Measurements from ENCODE around the gene GYG1. TPM values are rescaled to one million over a fixed set of nuclear protein-coding genes. Genes with fewer than 3 reads are reported as not detected.

The GYG1 gene
- polyA plus RNA-seq, 4 donors = 11.9 to 30.4 (median 25.8) TPM

- Histone ChIP-seq H3K4me3 (ENCODE audit: low read depth in 1 of 3, low read length in 3 of 3) (no peak overlapping the region), H3K9me3 (ENCODE audit: control insufficient read depth in 2 of 2, insufficient read depth in 1 of 2, low read depth in 1 of 2, low read length in 1 of 2) (no peaks in the 10 kb centered on the region), H3K27me3 (ENCODE audit: control insufficient read depth in 3 of 3, insufficient read depth in 3 of 3, low read length in 3 of 3) (no peaks in the 10 kb centered on the region), H3K27ac (ENCODE audit: low read depth in 1 of 3, low read length in 2 of 3) (no peak overlapping the region), H3K36me3 (ENCODE audit: control insufficient read depth in 3 of 3, insufficient read depth in 2 of 3, low read depth in 1 of 3, low read length in 3 of 3) (peaks cover 0 to 16% (median 2%) of the 10 kb centered on the region in 3 donors), H3K4me1 (ENCODE audit: control insufficient read depth in 3 of 3, insufficient read depth in 2 of 3, low read depth in 1 of 3, low read length in 2 of 3) (no peaks in the 10 kb centered on the region)
- no peak for DNase-seq
- 95 to 98% (median 95%) methylated on average over 1 of the region's 1 CpG for WGBS, 3 donors
- FAIRE-seq = no peak
These were observed 66.9 kb downstream of the GYG1 start for GRCh38 chr3:149058198-149058597.

DNA sequence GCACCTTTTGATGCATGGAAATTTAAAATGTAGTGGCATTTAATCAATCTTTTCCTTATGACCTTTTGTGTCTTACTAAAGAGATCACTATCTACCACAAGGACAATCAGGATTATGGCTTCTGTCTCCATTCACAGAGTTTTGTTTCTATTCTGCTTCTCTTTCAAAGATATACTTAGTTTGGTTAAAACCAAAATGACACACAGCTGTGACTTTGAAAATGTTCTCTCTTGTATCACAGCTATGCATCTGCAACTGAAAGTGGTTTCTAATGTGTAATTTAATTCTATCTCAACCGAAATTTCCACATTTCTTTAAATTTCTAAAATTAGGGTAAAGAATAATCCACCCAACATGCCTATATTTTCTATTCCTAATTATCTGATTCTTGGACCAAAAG is 67.3 kb downstream of the GYG1 start:
- H3K27ac ChIP-seq (ENCODE audit: low read depth in 1 of 3, low read length in 2 of 3) = no peak overlapping the region
- no peaks in the 10 kb centered on the region for H3K4me1 ChIP-seq (ENCODE audit: control insufficient read depth in 3 of 3, insufficient read depth in 2 of 3, low read depth in 1 of 3, low read length in 2 of 3)
- H3K9me3 ChIP-seq (ENCODE audit: control insufficient read depth in 2 of 2, insufficient read depth in 1 of 2, low read depth in 1 of 2, low read length in 1 of 2) = no peaks in the 10 kb centered on the region
- DNase-seq (no peak), FAIRE-seq (no peak)
- peaks cover 0 to 14% (median 2%) of the 10 kb centered on the region in 3 donors for H3K36me3 ChIP-seq (ENCODE audit: control insufficient read depth in 3 of 3, insufficient read depth in 2 of 3, low read depth in 1 of 3, low read length in 3 of 3)
- H3K4me3 ChIP-seq (ENCODE audit: low read depth in 1 of 3, low read length in 3 of 3) = no peak overlapping the region
- no peaks in the 10 kb centered on the region for H3K27me3 ChIP-seq (ENCODE audit: control insufficient read depth in 3 of 3, insufficient read depth in 3 of 3, low read length in 3 of 3)
- WGBS, 3 donors = 86 to 90% (median 90%) methylated on average over 1 of the region's 1 CpG

DNA sequence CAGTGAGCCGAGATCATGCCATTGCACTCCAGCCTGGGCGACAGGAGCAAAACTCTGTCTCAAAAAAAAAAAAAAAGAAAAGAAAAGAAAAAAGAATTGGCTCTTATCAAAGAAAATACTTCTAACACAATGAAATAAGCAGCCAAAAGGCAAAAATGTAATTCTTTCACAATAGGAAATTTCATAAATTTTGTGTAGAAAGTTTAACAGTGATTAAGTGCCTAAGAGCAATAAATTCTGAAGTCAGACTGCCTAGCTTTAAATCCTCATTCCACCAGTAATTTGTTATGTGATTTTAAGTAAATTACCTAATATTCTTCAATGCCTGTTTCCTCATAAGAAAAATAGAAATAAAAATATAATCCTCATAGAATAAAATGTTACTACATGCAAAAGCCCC is 70.4 kb downstream of the GYG1 start:
- DNase-seq = no peak
- no peak for FAIRE-seq
- Histone ChIP-seq H3K36me3 (ENCODE audit: control insufficient read depth in 3 of 3, insufficient read depth in 2 of 3, low read depth in 1 of 3, low read length in 3 of 3) (peaks cover 0 to 17% (median 2%) of the 10 kb centered on the region in 3 donors), H3K27ac (ENCODE audit: low read depth in 1 of 3, low read length in 2 of 3) (no peak overlapping the region), H3K27me3 (ENCODE audit: control insufficient read depth in 3 of 3, insufficient read depth in 3 of 3, low read length in 3 of 3) (no peaks in the 10 kb centered on the region), H3K4me1 (ENCODE audit: control insufficient read depth in 3 of 3, insufficient read depth in 2 of 3, low read depth in 1 of 3, low read length in 2 of 3) (no peaks in the 10 kb centered on the region), H3K9me3 (ENCODE audit: control insufficient read depth in 2 of 2, insufficient read depth in 1 of 2, low read depth in 1 of 2, low read length in 1 of 2) (no peaks in the 10 kb centered on the region), H3K4me3 (ENCODE audit: low read depth in 1 of 3, low read length in 3 of 3) (no peak overlapping the region)
- 96 to 100% (median 98%) methylated on average over 2 of the region's 2 CpGs for WGBS, 3 donors

- DNase-seq (no peak), FAIRE-seq (no peak)
- Histone ChIP-seq H3K4me1 (ENCODE audit: control insufficient read depth in 3 of 3, insufficient read depth in 2 of 3, low read depth in 1 of 3, low read length in 2 of 3) (no peaks in the 10 kb centered on the region), H3K4me3 (ENCODE audit: low read depth in 1 of 3, low read length in 3 of 3) (no peak overlapping the region), H3K36me3 (ENCODE audit: control insufficient read depth in 3 of 3, insufficient read depth in 2 of 3, low read depth in 1 of 3, low read length in 3 of 3) (peaks cover 2 to 21% (median 2%) of the 10 kb centered on the region in 3 donors), H3K27ac (ENCODE audit: low read depth in 1 of 3, low read length in 2 of 3) (no peak overlapping the region), H3K9me3 (ENCODE audit: control insufficient read depth in 2 of 2, insufficient read depth in 1 of 2, low read depth in 1 of 2, low read length in 1 of 2) (no peaks in the 10 kb centered on the region), H3K27me3 (ENCODE audit: control insufficient read depth in 3 of 3, insufficient read depth in 3 of 3, low read length in 3 of 3) (no peaks in the 10 kb centered on the region)
- 92 to 94% (median 93%) methylated on average over 8 of the region's 8 CpGs for WGBS, 3 donors
These were observed 76.5 kb downstream of the GYG1 start for GRCh38 chr3:149067883-149068282.

Other genes with a start within 250 kb of the GYG1 start
- gene CPB1, start 163.7 kb upstream of the GYG1 start, polyA plus RNA-seq = 1 to 10 TPM in 2 of 4 donors, under 1 TPM in 2; 0.07 to 7.6 (median 3.8) TPM
- 1 to 10 TPM in 2 of 4 donors, under 1 TPM in 2; 0.56 to 8.5 (median 3.0) TPM for gene CPA3, start 126.2 kb upstream of the GYG1 start, polyA plus RNA-seq
- gene HLTF, start 95.0 kb downstream of the GYG1 start, polyA plus RNA-seq = 10 to 100 TPM in 1 of 4 donors, 1 to 10 TPM in 3; 1.1 to 19.1 (median 4.3) TPM
- gene HPS3, start 138.1 kb downstream of the GYG1 start, polyA plus RNA-seq = 10 to 100 TPM in 2 of 4 donors, 1 to 10 TPM in 2; 7.3 to 32.0 (median 10.2) TPM
- 10 to 100 TPM in 1 of 4 donors, 1 to 10 TPM in 2, under 1 TPM in 1; 0.52 to 15.6 (median 2.8) TPM for gene CP, start 230.3 kb downstream of the GYG1 start, polyA plus RNA-seq